ENCODE data around the gene TMEM131.

DNA sequence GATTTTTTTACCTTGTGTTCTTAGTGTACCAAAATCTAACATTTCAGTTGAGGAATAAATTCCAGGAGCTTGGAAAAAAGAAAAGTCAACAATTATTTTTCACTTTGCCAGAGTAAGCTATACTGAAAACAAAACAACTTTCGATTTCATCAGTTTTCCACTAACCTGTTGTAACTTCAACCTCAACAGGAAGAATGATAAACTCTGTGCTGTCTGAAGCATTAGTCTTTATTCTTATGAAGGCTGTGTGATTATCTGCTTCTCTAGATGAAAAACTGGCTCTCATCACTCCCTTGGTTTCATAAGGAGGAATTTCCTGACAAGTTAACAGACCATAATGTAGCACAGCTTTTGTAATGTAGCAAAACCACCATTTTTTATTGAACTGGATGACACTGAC, 161.1 kb downstream of the TMEM131 start:
- TF ChIP-seq, protein P1, sequence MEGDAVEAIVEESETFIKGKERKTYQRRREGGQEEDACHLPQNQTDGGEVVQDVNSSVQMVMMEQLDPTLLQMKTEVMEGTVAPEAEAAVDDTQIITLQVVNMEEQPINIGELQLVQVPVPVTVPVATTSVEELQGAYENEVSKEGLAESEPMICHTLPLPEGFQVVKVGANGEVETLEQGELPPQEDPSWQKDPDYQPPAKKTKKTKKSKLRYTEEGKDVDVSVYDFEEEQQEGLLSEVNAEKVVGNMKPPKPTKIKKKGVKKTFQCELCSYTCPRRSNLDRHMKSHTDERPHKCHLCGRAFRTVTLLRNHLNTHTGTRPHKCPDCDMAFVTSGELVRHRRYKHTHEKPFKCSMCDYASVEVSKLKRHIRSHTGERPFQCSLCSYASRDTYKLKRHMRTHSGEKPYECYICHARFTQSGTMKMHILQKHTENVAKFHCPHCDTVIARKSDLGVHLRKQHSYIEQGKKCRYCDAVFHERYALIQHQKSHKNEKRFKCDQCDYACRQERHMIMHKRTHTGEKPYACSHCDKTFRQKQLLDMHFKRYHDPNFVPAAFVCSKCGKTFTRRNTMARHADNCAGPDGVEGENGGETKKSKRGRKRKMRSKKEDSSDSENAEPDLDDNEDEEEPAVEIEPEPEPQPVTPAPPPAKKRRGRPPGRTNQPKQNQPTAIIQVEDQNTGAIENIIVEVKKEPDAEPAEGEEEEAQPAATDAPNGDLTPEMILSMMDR (IDR thresholded peaks at IDR 0.05; ENCODE audit: insufficient read depth, low read depth, low read length): no peak
- TF ChIP-seq EZH2 (IDR thresholded peaks at IDR 0.05; ENCODE audit: insufficient read depth, low read length): no peak

Measured in astrocyte (in vitro differentiated cells and primary cell).